ENCODE data around the gene ZNF552. TPM values are rescaled to one million over a fixed set of nuclear protein-coding genes. Genes with fewer than 3 reads are reported as not detected.

Gene ZNF552
- total and polyA plus RNA-seq, 2 of the 8 experiments (the other 6 are each of a cell fraction or from before 2014, with no cell fraction given): 5.9 to 11.6 TPM

DNA sequence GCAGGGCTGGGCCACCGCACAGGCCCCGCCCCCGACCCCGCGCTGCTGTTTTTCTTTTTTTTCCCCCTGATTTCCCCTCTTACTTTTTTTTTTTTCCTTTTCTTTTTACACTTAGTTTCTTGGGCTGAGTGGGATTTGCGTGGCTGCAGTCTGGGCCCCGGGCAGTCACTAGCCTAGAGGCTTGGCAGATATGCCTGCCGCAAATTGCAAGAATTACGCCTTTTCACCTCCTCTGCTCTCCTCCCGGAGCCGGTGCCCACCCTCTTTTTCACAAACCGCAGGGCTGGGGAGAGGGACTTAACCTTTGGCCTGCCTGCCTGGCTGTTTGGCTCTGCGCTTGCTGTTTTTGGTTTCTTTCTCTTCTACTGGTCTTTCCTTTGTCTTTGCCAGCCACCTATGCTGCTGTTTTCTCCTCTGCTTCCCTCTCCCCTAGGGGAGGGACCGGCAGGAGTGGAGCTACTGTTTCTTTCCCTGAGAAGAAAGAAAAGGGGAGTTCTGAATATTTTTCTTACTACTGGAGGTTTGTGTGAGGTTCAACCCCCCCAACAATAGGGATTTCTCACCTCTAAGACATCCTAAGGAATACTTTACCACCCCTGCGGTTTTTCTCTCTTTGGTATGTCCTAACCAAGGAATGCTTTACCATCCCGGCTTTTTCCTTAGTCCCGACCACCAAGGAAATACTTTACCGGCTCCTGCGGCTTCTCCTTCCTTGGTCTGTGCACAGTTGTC is 11.0 kb downstream of the ZNF552 start:
- H3K79me2 ChIP-seq (ENCODE audit: control insufficient read depth in 1 of 2, insufficient read depth in 2 of 2, low read length in 2 of 2): peaks cover 0 to 2% of the 10 kb centered on the region in 2 experiments; a peak in 1 of 4 replicates
- H3K4me1 ChIP-seq (replicated peaks in 1 of 4; ENCODE audit: control insufficient read depth in 3 of 4, insufficient read depth in 4 of 4, low read length in 3 of 4): peaks cover 7 to 23% (median 14%) of the 10 kb centered on the region in 4 experiments
- no peak for TF ChIP-seq NANOG (IDR thresholded peaks at IDR 0.05; ENCODE audit: insufficient read depth, low read depth, low read length, poor library complexity, severe bottlenecking)
- TF ChIP-seq TCF12 (IDR thresholded peaks at IDR 0.05; ENCODE audit: low read depth, low read length): no peak
- no peak for TF ChIP-seq KDM1A (IDR thresholded peaks at IDR 0.05; ENCODE audit: borderline replicate concordance, low read length)
- peak; percentile 71 for TF ChIP-seq POLR2AphosphoS5 (IDR thresholded peaks at IDR 0.05; ENCODE audit: low read depth, low read length)
- no peak for TF ChIP-seq YY1 (IDR thresholded peaks at IDR 0.05; ENCODE audit: low read depth, low read length)
- TF ChIP-seq EP300 (IDR thresholded peaks at IDR 0.05; ENCODE audit: borderline replicate concordance in 1 of 2, low read depth in 2 of 2, low read length in 2 of 2): peak in 1 of 2 experiments; percentile 70; a peak in 1 of 3 replicates
- no peak for TF ChIP-seq RAD21 (IDR thresholded peaks at IDR 0.05 in 1 of 2, conservative IDR thresholded peaks at IDR 0.05 in 1 of 2; ENCODE audit: low read depth in 2 of 2, low read length in 2 of 2)
- TF ChIP-seq RNF2 (IDR thresholded peaks at IDR 0.05; ENCODE audit: borderline replicate concordance, low read depth, low read length, missing control alignments, poor library complexity, severe bottlenecking): no peak

More for the DNA sequence above, 11.0 kb downstream of the ZNF552 start:
- Histone ChIP-seq H2BK20ac (ENCODE audit: low read length) (no peak overlapping the region), H2AFZ (ENCODE audit: low read length) (no peak overlapping the region), H3K23ac (ENCODE audit: insufficient read length) (no peak overlapping the region), H3K18ac (ENCODE audit: extremely low read depth, low read length) (peak overlapping the region; percentile 93), H3K14ac (ENCODE audit: insufficient read length) (no peak overlapping the region), H3K23me2 (ENCODE audit: low read depth, low read length) (peaks cover 10% of the 10 kb centered on the region; the same call in 1 of the 2 replicates), H3K36me3 (ENCODE audit: control insufficient read depth in 2 of 4, insufficient read depth in 4 of 4, low read length in 3 of 4) (peaks cover 0 to 15% (median 9%) of the 10 kb centered on the region in 4 experiments; a peak in 5 of 8 replicates), H3K27me3 (replicated peaks in 1 of 4; ENCODE audit: control insufficient read depth in 3 of 4, extremely low read depth in 1 of 4, insufficient read depth in 3 of 4, low read length in 3 of 4) (no peaks in the 10 kb centered on the region), H3K27ac (ENCODE audit: low read depth, low read length) (peak overlapping the region; percentile 93), H3K4ac (replicated peaks; ENCODE audit: insufficient read length, low read depth, low read length) (no peak overlapping the region), H3K4me3 (ENCODE audit: extremely low read depth in 1 of 4, insufficient read depth in 2 of 4, low read depth in 3 of 4, low read length in 4 of 4) (peak overlapping the region; percentile 49 to 90 (median 74)), H2BK15ac (ENCODE audit: low read length) (no peak overlapping the region; the same call in 1 of the 2 replicates), H3K9me3 (ENCODE audit: insufficient read depth in 2 of 2, low read depth in 1 of 2, low read length in 1 of 2) (no peaks in the 10 kb centered on the region), H2AK5ac (ENCODE audit: low read depth, low read length) (peak overlapping the region; percentile 65; the same call in 1 of the 2 replicates), H4K20me1 (replicated peaks in 1 of 2; ENCODE audit: control insufficient read depth in 1 of 2, insufficient read depth in 2 of 2, low read length in 2 of 2) (peaks cover 0 to 2% of the 10 kb centered on the region in 2 experiments), H3K56ac (replicated peaks; ENCODE audit: insufficient read length, low read depth, low read length) (peak overlapping the region; percentile 77), H3K4me2 (ENCODE audit: insufficient read depth in 1 of 2, low read depth in 2 of 2, low read length in 2 of 2) (peak overlapping the region; percentile 69 to 99), H4K91ac (replicated peaks; ENCODE audit: insufficient read length, low read length) (peak overlapping the region; percentile 22), H2BK120ac (replicated peaks; ENCODE audit: low read depth, low read length) (no peak overlapping the region), H2BK5ac (ENCODE audit: low read depth, low read length) (peak overlapping the region; percentile 94), H2BK12ac (ENCODE audit: low read depth, low read length) (peak overlapping the region; percentile 90; the same call in 1 of the 2 replicates), H3K79me1 (ENCODE audit: low read depth, low read length) (no peaks in the 10 kb centered on the region), H4K8ac (ENCODE audit: extremely low read depth, insufficient read depth, low read length) (peak overlapping the region; percentile 72), H3K9ac (replicated peaks in 1 of 4; ENCODE audit: extremely low read depth in 1 of 4, low read depth in 3 of 4, low read length in 3 of 4) (peak overlapping the region; percentile 72 to 95 (median 80)), H4K5ac (ENCODE audit: insufficient read length, low read depth, low read length) (peak overlapping the region; percentile 91)
- 4% methylated on average over 14 of the region's 19 CpGs; no CpG with 5 or more reads in 1 of the 2 experiments for WGBS, 2 experiments (ENCODE audit: extremely low coverage in 1 of 2, insufficient coverage in 1 of 2, insufficient read length in 1 of 2, insufficient replicate concordance in 2 of 2, low coverage in 1 of 2, low lambda C conversion rate in 2 of 2, missing lambda C conversion rate in 1 of 2)
- DNase-seq (ENCODE audit: low read depth in 1 of 2, low spot score in 2 of 2): peak in 1 of 2 experiments; percentile 78
- POLR2A ChIA-PET (ENCODE audit: partially characterized antibody): interaction anchor here (0.6 to 4.8 kb wide), 14 partner anchors 8 to 524 kb away, joined by 3 to 36 read pairs (median 6); partner anchors contain the start of genes ZNF460, ZNF552, ZNF586 and ZNF776
- FAIRE-seq: peak; percentile 81
- CTCF ChIA-PET (ENCODE audit: partially characterized antibody): interaction anchor here (0.5 to 0.8 kb wide), 2 partner anchors 26 to 41 kb away, joined by 3 to 4 read pairs; partner anchors contain the start of gene ZNF587B
